Kidney (tissue), 14 donors: ENCODE data around the gene REL. TPM values are rescaled to one million over a fixed set of nuclear protein-coding genes. Genes with fewer than 3 reads are reported as not detected.
A peak's percentile ranks its signal among the peaks of the same experiment; 100 is the strongest.

Experiments used
- DNase-seq, 5 donors: peaks; one replicate each; pipeline ENCODE4 v3.0.0-alpha.2; 2013 to 2020
- FAIRE-seq: peaks from 2 replicates; lab custom pipeline; 2012; peaks lifted over from hg19 to GRCh38; lab: Jason Lieb, UNC
- H3K27ac ChIP-seq, 2 donors: one replicate each; pipeline ENCODE4 v1.7.0; 2013; ENCODE audit warnings: low read depth in 2 of 2, low read length in 2 of 2, inconsistent platforms in 1 of 2
- H3K27me3 ChIP-seq: one replicate; pipeline ENCODE4 v1.7.1; 2013; ENCODE audit warnings: low read length, inconsistent platforms; ENCODE audit not compliant: control insufficient read depth, insufficient read depth
- H3K36me3 ChIP-seq, 3 donors: one replicate each; pipeline versions ENCODE4 v1.7.0 to v1.7.1; 2013; ENCODE audit warnings: low read length in 3 of 3, control low read depth in 1 of 3, inconsistent platforms in 1 of 3; ENCODE audit not compliant: insufficient read depth in 3 of 3, control insufficient read depth in 2 of 3
- H3K4me1 ChIP-seq, 3 donors: one replicate each; pipeline versions ENCODE4 v1.7.0 to v1.7.1; 2013; ENCODE audit warnings: low read length in 3 of 3, inconsistent platforms in 1 of 3, low read depth in 1 of 3; ENCODE audit not compliant: control insufficient read depth in 2 of 3, insufficient read depth in 2 of 3
- H3K4me3 ChIP-seq, 3 donors: one replicate each; pipeline versions ENCODE4 v1.7.0 to v1.8.1; 2013; ENCODE audit warnings: low read length in 3 of 3, control low read depth in 1 of 3, inconsistent platforms in 1 of 3
- H3K9ac ChIP-seq, 3 donors: one replicate each; pipeline versions ENCODE4 v1.7.0 to v1.7.1; 2013; ENCODE audit warnings: low read length in 3 of 3, control low read depth in 1 of 3, inconsistent platforms in 1 of 3
- H3K9me3 ChIP-seq, 3 donors: one replicate each; pipeline versions ENCODE4 v1.7.0 to v1.7.1; 2013; ENCODE audit warnings: low read length in 3 of 3, control low read depth in 1 of 3, inconsistent platforms in 1 of 3; ENCODE audit not compliant: control insufficient read depth in 2 of 3, insufficient read depth in 1 of 3
- intact Hi-C: fragments of 100-400 bp; cut with DNase I; formaldehyde crosslinking; loops from one replicate; pipeline ENCODE4 v1.11.1; 2022
- polyA plus RNA-seq: library from polyadenylated mRNA; stranded (reverse); fragments of 350-450 nt; fragmentation: Illumina TruSeq; extraction: RNeasy Lipid Tissue Mini Kit (QIAGEN cat#74804); gene quantifications from one replicate; pipeline ENCODE4 v1.2.3, GENCODE V29; 2014; ENCODE audit warnings: low read depth, low replicate concordance; ENCODE audit not compliant: insufficient read depth
- total RNA-seq: library from RNA; stranded (reverse); fragmentation: NEBNext Ultra II Directional; extraction: Animal tissue kit (Norgen Biotek cat#: 25700); gene quantifications from one replicate; pipeline ENCODE4 v1.2.1, GENCODE V29; 2021
- TF ChIP-seq, protein P1 (sequence below): IDR thresholded peaks from 3 replicates; pipeline ENCODE4 v1.5.1; 2012; ENCODE audit warnings: mild to moderate bottlenecking, moderate library complexity, borderline replicate concordance; ENCODE audit not compliant: insufficient read depth; ENCODE audit errors: extremely low read depth
- donor health status: control.
- donor health status: control.
- donor health status: control.
- donor health status: control.
- donor health status: control.
- donor health status: DM: yes; HTN: yes; CAD: no.
- donor health status: Normal renal cell carcinoma (clear cell type).

REL gene
- total and polyA plus RNA-seq, 2 donors from 2014 or later: 0.43 to 21.8 TPM

DNA sequence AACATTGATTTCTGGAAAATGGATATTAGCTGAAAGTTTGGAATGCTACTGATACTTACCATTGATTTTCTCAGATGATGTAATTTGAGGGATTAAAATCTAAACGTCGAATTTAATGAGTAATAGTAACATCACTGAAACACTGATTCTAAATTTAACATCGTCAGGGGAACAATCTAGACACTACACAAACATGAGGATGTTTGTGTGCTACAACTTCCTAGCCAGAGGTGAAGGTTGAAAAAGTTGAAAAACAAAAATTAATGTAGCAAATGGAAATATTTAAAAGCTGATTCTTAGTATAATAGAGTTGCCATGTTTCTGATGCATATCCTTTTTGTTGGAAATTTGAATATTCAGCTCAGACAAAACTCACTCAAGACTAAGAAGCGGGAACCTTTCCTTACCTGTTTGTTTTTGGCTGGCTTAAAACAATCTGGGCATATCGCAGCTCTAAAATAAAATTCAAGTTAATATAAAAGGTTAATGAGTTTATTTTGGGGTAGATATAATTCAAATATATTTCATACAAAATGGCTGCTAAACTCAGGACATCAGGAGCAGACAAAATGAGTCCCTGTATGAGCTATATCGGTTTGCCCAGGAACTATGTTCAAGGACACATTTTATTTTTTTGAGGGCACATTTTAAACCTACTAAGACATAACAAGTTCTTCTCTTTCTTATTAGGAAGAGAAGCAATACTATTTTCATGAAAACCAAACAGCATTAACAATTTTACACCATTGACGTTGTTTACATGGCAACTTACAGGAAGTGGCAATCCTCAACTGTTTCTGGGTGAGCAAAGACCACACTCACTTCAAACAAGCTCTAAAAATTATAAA lies 83.5 kb downstream of the REL start:
- intact Hi-C loops: no loop called here
- Histone ChIP-seq H3K27ac (no peak overlapping the region), H3K36me3 (no peaks in the 10 kb centered on the region), H3K9ac (no peak overlapping the region), H3K4me3 (no peak overlapping the region), H3K4me1 (no peaks in the 10 kb centered on the region), H3K27me3 (no peaks in the 10 kb centered on the region), H3K9me3 (no peaks in the 10 kb centered on the region)
- TF ChIP-seq, protein P1, sequence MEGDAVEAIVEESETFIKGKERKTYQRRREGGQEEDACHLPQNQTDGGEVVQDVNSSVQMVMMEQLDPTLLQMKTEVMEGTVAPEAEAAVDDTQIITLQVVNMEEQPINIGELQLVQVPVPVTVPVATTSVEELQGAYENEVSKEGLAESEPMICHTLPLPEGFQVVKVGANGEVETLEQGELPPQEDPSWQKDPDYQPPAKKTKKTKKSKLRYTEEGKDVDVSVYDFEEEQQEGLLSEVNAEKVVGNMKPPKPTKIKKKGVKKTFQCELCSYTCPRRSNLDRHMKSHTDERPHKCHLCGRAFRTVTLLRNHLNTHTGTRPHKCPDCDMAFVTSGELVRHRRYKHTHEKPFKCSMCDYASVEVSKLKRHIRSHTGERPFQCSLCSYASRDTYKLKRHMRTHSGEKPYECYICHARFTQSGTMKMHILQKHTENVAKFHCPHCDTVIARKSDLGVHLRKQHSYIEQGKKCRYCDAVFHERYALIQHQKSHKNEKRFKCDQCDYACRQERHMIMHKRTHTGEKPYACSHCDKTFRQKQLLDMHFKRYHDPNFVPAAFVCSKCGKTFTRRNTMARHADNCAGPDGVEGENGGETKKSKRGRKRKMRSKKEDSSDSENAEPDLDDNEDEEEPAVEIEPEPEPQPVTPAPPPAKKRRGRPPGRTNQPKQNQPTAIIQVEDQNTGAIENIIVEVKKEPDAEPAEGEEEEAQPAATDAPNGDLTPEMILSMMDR: no peak
- no peak for FAIRE-seq
- DNase-seq: no peak

DNA sequence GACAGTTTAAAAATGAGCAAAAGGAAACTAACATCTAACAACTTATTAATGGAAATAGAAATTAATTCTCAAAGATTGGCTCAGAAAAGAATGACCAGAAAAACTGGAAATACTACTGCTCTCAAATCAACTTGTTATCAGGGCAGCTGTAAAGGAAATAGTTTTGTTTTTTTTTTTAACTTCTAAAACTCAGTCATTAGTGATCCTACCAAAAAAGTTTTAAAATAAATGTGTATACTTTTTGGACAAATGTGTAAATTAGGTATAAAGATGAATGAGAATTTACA lies 84.1 kb downstream of the REL start:
- H3K27me3 ChIP-seq: no peaks in the 10 kb centered on the region
- no peak overlapping the region for H3K9ac ChIP-seq
- no peaks in the 10 kb centered on the region for H3K36me3 ChIP-seq
- no peak overlapping the region for H3K4me3 ChIP-seq
- TF ChIP-seq, protein P1: no peak
- FAIRE-seq: peak; percentile 27
- intact Hi-C loops: no loop called here
- H3K27ac ChIP-seq: no peak overlapping the region
- no peaks in the 10 kb centered on the region for H3K9me3 ChIP-seq
- peak in 1 of 5 donors; percentile 13 for DNase-seq
- H3K4me1 ChIP-seq: no peaks in the 10 kb centered on the region

GRCh38 chr2:60966507-60967405 lies 85.4 kb downstream of the REL start:
- H3K9me3 ChIP-seq: no peaks in the 10 kb centered on the region
- no peak for FAIRE-seq
- TF ChIP-seq, protein P1: no peak
- intact Hi-C loops: no loop called here
- H3K27ac ChIP-seq: no peak overlapping the region
- H3K4me1 ChIP-seq: no peaks in the 10 kb centered on the region
- no peak overlapping the region for H3K9ac ChIP-seq
- no peak overlapping the region for H3K4me3 ChIP-seq
- H3K27me3 ChIP-seq: no peaks in the 10 kb centered on the region
- no peaks in the 10 kb centered on the region for H3K36me3 ChIP-seq
- DNase-seq: no peak
